NT2/D1 (cell line): ENCODE measurements around the gene LINGO1.

Source experiments
- SUZ12 ChIP-seq: IDR thresholded peaks from 2 replicates; pipeline ENCODE4 v1.6.1; 2011; ENCODE audit not compliant: insufficient read length, insufficient read depth; ENCODE audit errors: extremely low read depth
- ZNF274 ChIP-seq: IDR thresholded peaks from 2 replicates; pipeline ENCODE4 v1.6.1; 2011; ENCODE audit warnings: mild to moderate bottlenecking, low read depth, low read length

- no peak for TF ChIP-seq ZNF274
- TF ChIP-seq SUZ12 = no peak
These were observed 33.0 kb upstream of the LINGO1 start for GRCh38 chr15:77665530-77666295.
